Measurements from ENCODE around the gene ZNF30. TPM values are rescaled to one million over a fixed set of nuclear protein-coding genes. Genes with fewer than 3 reads are reported as not detected.
A peak's percentile ranks its signal among the peaks of the same experiment; 100 is the strongest.
"Not testable (repeated sequence)": the region's sequence is repeated elsewhere in the genome, so short reads cannot be mapped to it uniquely, and the experiment has no call there.

Gene ZNF30
- 10 to 100 TPM; 10.4 to 11.7 TPM for total RNA-seq
- polyA plus RNA-seq, result 1 to 10 TPM; 4.9 to 8.0 (median 5.8) TPM
- total RNA-seq, result 5.4 to 18.5 (median 12.2) reads per million in 6 experiments

GRCh38 chr19:34926685-34927375 is at the start of gene ZNF30:
Gene ZNF30, plus strand, starts transcription at chr19:34926903. Its CDS starts 3,045 bp downstream, at chr19:34929948.
- POLR2A ChIA-PET, result interaction anchor here (0.6 to 2.5 kb wide), 12 partner anchors 13 to 1082 kb away, joined by 3 to 17 read pairs (median 4); partner anchors contain the start of genes SCGB2B2, ZNF302, ZNF599 and ZNF792
- peaks cover 0 to 2% (median 0%) of the 10 kb centered on the region in 5 donors for H3K27me3 Mint-ChIP-seq
- H3K4me3 Mint-ChIP-seq, result peak within 1 kb of the TSS; percentile 89 to 94 (median 92)
- peak; percentile 99 for ATAC-seq
- H3K36me3 Mint-ChIP-seq, result peaks cover 13 to 23% (median 17%) of the 10 kb centered on the region in 3 donors
- H3K9me3 Mint-ChIP-seq, result no peaks in the 10 kb centered on the region
- peak within 1 kb of the TSS; percentile 52 to 90 (median 81) for H3K27ac Mint-ChIP-seq
- H3K4me1 Mint-ChIP-seq, result peaks cover 4 to 36% (median 21%) of the 10 kb centered on the region in 4 donors
- peak; percentile 52 to 89 (median 77) for DNase-seq

GRCh38 chr19:34879563-34879962 is 47.1 kb upstream of the ZNF30 start:
- peaks cover 0 to 2% (median 0%) of the 10 kb centered on the region in 4 donors for H3K4me1 Mint-ChIP-seq
- H3K4me3 Mint-ChIP-seq, result no peak overlapping the region
- no peak overlapping the region for H3K27ac Mint-ChIP-seq
- peaks cover 0 to 24% (median 15%) of the 10 kb centered on the region in 3 donors for H3K36me3 Mint-ChIP-seq
- H3K27me3 Mint-ChIP-seq, result peaks cover 0 to 11% (median 0%) of the 10 kb centered on the region in 5 donors
- no peak for ATAC-seq
- DNase-seq, result no peak
- POLR2A ChIA-PET, result no interaction called here
- H3K9me3 Mint-ChIP-seq, result peaks cover 7 to 21% (median 11%) of the 10 kb centered on the region in 9 donors

DNA sequence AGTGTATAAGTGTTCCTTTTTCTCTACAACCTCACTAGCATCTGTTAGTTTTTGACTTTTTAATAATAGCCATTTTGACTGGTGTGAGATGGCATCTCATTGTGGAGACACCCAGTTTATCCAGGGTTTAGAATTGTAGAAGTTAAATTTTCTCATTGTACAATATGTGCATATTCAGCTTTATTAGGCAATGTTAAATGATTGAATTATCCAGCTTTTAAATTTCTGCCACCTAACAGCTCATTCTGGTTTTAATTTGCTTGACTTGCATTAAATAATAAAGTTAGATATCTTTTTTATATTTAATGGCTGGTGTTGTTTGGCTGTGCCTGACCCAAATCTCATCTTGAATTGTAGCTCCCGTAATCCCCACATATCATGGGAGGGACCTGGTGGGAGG is 46.7 kb upstream of the ZNF30 start:
- H3K4me3 Mint-ChIP-seq, result no peak overlapping the region
- H3K27me3 Mint-ChIP-seq, result peaks cover 0 to 11% (median 0%) of the 10 kb centered on the region in 5 donors
- peaks cover 0 to 28% (median 20%) of the 10 kb centered on the region in 3 donors for H3K36me3 Mint-ChIP-seq
- H3K4me1 Mint-ChIP-seq, result no peaks in the 10 kb centered on the region
- POLR2A ChIA-PET, result no interaction called here
- DNase-seq, result no peak
- no peak overlapping the region for H3K27ac Mint-ChIP-seq
- H3K9me3 Mint-ChIP-seq, result peaks cover 12 to 26% (median 16%) of the 10 kb centered on the region in 9 donors
- ATAC-seq, result no peak

DNA sequence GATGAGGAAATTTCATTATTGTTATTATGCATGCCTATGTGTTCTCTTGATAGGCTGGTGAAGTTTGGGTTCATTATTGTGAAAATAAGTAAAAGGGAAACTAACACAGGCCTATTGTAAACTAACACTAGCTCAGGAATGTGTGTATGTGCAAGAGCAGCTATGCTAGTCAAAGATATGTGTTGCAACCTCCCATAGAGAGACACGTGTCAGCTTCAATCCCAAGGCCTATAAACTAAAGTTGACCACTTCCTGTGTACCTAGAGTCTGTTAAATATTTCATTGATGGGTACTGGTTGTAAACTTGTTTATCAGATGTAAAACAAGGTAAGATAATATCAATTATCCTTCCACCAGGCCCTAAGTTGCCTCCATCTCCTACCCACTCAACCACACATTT is 44.7 kb upstream of the ZNF30 start:
- ATAC-seq (no peak), DNase-seq (no peak)
- Mint-ChIP-seq H3K4me1 (no peaks in the 10 kb centered on the region), H3K36me3 (peaks cover 0 to 43% (median 32%) of the 10 kb centered on the region in 3 donors), H3K27ac (no peak overlapping the region), H3K27me3 (peaks cover 0 to 11% (median 0%) of the 10 kb centered on the region in 5 donors), H3K4me3 (no peak overlapping the region), H3K9me3 (peaks cover 17 to 45% (median 35%) of the 10 kb centered on the region in 9 donors)
- POLR2A ChIA-PET, result interaction anchor here (0.6 kb wide), 1 partner anchor 81 kb away, joined by 4 read pairs; no protein-coding TSS in a partner anchor

- Mint-ChIP-seq H3K36me3 (peaks cover 0 to 45% (median 31%) of the 10 kb centered on the region in 3 donors), H3K27ac (peak overlapping the region in 1 of 10 donors; percentile 35), H3K27me3 (peaks cover 2 to 24% (median 7%) of the 10 kb centered on the region in 5 donors), H3K4me1 (peaks cover 0 to 5% (median 0%) of the 10 kb centered on the region in 4 donors), H3K4me3 (no peak overlapping the region), H3K9me3 (peaks cover 15 to 59% (median 36%) of the 10 kb centered on the region in 9 donors)
- DNase-seq (no peak), ATAC-seq (no peak)
- POLR2A ChIA-PET, result interaction anchor here (0.6 kb wide), 1 partner anchor 12 kb away, joined by 5 read pairs; no protein-coding TSS in a partner anchor
Observed at GRCh38 chr19:34888091-34888490, 38.6 kb upstream of the ZNF30 start.

DNA sequence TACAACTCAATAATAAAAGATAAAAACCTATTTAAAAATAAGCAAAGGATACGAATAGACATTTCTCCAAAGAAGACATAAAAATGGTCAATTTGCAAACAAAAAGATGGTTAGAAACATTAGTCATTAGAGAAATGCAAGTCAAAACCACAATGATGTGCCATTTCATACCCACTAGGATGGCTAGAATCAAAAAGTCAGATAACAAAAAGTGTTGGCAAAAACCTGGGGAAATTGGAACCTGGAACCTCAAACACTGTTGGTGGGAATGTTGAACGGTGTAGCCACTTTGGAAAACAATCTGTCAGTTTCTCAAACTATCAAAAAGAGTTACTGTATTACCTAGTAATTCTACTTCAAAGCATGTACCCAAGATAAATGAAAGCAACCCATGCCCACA is 26.5 kb upstream of the ZNF30 start:
- DNase-seq, result no peak
- Mint-ChIP-seq H3K4me3 (no peak overlapping the region), H3K27ac (no peak overlapping the region)

DNA sequence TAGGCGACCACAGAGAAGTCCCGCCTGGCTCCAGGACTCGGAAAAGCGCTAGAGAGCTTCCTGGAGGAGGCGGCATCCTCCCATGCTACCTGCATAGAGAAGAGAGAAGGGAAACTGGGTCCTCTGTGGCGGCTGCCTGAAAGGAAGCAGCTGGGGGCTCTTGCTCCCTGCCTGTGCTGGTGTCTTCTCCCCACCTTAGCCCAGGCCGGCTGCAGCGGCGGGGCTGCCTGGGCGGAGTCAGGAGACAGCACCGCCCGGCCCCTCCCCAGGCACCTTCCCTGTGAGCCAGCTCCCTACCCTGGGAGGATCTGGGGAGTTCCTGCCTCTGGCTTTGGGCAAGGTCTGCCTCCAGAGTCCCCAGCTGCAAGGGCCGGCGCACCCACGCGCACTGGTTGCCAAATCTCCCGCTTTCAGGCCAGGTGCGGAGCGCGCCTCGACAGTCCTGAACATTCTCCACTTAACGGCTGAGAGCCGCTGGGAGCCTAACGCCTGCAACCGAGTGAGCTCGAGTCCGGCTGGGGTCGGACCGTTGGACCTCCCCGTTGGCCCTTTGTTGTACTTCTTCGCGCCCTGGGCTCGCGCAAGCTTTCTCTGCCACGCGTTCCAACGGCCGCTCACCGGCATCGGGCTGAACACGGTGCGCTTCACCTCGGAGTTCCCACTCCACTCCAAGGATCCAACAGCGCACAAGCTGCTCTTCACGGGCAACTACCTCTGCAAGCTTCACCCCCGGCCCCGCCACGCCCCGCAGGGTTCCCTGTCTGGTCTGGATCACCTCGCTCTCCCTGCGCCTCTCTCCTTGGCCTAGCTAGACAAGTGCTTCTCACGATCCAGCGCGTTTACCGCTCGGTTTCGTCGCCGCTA is 21.8 kb upstream of the ZNF30 start:
- peaks cover 10 to 25% (median 14%) of the 10 kb centered on the region in 4 donors for H3K4me1 Mint-ChIP-seq
- peak overlapping the region in 2 of 10 donors; percentile 11 to 39 for H3K27ac Mint-ChIP-seq
- H3K9me3 Mint-ChIP-seq, result peaks cover 0 to 10% (median 0%) of the 10 kb centered on the region in 9 donors
- peaks cover 31 to 52% (median 45%) of the 10 kb centered on the region in 5 donors for H3K27me3 Mint-ChIP-seq
- DNase-seq (no peak), ATAC-seq (no peak)
- peak overlapping the region; percentile 12 to 89 (median 60) for H3K4me3 Mint-ChIP-seq
- peaks cover 0 to 18% (median 3%) of the 10 kb centered on the region in 3 donors for H3K36me3 Mint-ChIP-seq
- POLR2A ChIA-PET, result interaction anchor here (0.5 to 1.0 kb wide), 2 partner anchors 23 to 41 kb away, joined by 5 to 7 read pairs; no protein-coding TSS in a partner anchor

More for the DNA sequence above, 26.5 kb upstream of the ZNF30 start:
- peaks cover 7 to 24% (median 14%) of the 10 kb centered on the region in 5 donors for H3K27me3 Mint-ChIP-seq
- no peak for ATAC-seq
- peaks cover 0 to 39% (median 8%) of the 10 kb centered on the region in 9 donors for H3K9me3 Mint-ChIP-seq
- H3K36me3 Mint-ChIP-seq, result peaks cover 0 to 21% (median 15%) of the 10 kb centered on the region in 3 donors
- POLR2A ChIA-PET, result no interaction called here
- H3K4me1 Mint-ChIP-seq, result peaks cover 4 to 11% (median 7%) of the 10 kb centered on the region in 4 donors

DNA sequence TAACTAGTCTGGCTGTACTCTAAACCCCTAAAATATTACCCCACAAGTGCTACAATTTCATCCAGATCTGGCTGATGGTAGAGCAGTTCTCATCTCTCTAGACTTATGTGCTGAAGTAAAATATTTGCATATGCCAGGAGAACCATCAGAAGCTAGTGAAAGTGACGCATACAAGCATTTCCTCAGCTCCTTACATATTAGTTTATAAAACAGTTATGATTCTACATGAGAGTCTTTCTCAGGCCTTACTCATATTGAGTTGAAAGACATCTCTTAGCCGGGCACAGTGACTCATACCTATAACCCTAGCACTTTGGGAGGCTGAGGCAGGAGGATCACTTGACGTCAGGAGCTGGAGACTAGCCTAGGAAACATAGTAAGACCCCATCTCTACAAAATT is 15.9 kb upstream of the ZNF30 start:
- no peak for DNase-seq
- Mint-ChIP-seq H3K4me3 (no peak overlapping the region), H3K9me3 (peaks cover 0 to 28% (median 7%) of the 10 kb centered on the region in 9 donors), H3K36me3 (peaks cover 0 to 28% (median 3%) of the 10 kb centered on the region in 3 donors), H3K27ac (peak overlapping the region in 1 of 10 donors; percentile 24), H3K27me3 (peaks cover 23 to 38% (median 29%) of the 10 kb centered on the region in 5 donors), H3K4me1 (peaks cover under 1 to 9% (median 2%) of the 10 kb centered on the region in 4 donors)
- no peak for ATAC-seq
- POLR2A ChIA-PET, result no interaction called here

GRCh38 chr19:34917144-34917543 is 9.6 kb upstream of the ZNF30 start:
- H3K4me3 Mint-ChIP-seq, ATAC-seq, H3K27ac Mint-ChIP-seq, H3K27me3 Mint-ChIP-seq, POLR2A ChIA-PET, DNase-seq, H3K4me1 Mint-ChIP-seq: not testable (repeated sequence)
- Mint-ChIP-seq H3K36me3 (peaks cover 0 to 30% (median 16%) of the 10 kb centered on the region in 3 donors), H3K9me3 (peaks cover 8 to 47% (median 32%) of the 10 kb centered on the region in 9 donors)

DNA sequence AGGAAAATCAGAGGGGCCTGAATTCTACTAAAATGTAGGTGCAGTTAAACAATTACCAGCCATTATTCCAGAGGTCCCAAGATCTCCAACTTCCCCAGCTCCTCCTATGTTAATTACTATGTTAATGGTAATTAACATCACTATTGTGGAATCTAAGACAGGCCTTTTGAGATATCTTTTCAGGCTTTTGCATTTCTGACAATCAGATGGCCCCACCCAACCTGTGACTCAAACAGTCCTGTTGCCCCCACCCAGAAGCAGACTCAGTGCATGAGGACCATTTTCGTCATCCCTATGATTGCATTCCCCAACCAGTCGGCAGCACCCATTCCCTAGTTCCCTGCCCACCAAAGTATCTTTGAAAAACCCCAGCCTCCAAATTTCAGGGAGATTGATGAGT is 8.5 kb upstream of the ZNF30 start:
- H3K4me1 Mint-ChIP-seq, result no peaks in the 10 kb centered on the region
- peaks cover 0 to 26% (median 16%) of the 10 kb centered on the region in 3 donors for H3K36me3 Mint-ChIP-seq
- H3K4me3 Mint-ChIP-seq, result no peak overlapping the region
- DNase-seq (no peak), ATAC-seq (no peak)
- no peak overlapping the region for H3K27ac Mint-ChIP-seq
- peaks cover 5 to 44% (median 30%) of the 10 kb centered on the region in 9 donors for H3K9me3 Mint-ChIP-seq
- peaks cover 0 to under 1% (median 0%) of the 10 kb centered on the region in 5 donors for H3K27me3 Mint-ChIP-seq
- POLR2A ChIA-PET, result interaction anchor here (0.6 kb wide), 1 partner anchor 86 kb away, joined by 3 read pairs; no protein-coding TSS in a partner anchor

- Mint-ChIP-seq H3K9me3 (peaks cover 5 to 41% (median 30%) of the 10 kb centered on the region in 9 donors), H3K36me3 (peaks cover 0 to 26% (median 16%) of the 10 kb centered on the region in 3 donors), H3K27ac (peak overlapping the region in 1 of 10 donors; percentile 56)
- ATAC-seq, H3K4me1 Mint-ChIP-seq, POLR2A ChIA-PET, H3K27me3 Mint-ChIP-seq, H3K4me3 Mint-ChIP-seq, DNase-seq: not testable (repeated sequence)
Observed at GRCh38 chr19:34920090-34920786, 6.5 kb upstream of the ZNF30 start.
